Measurements from ENCODE around the gene SLC35F5. TPM values are rescaled to one million over a fixed set of nuclear protein-coding genes. Genes with fewer than 3 reads are reported as not detected.

SLC35F5 gene
- total and polyA plus RNA-seq, 10 of the 15 experiments (the other 5 are each of a cell fraction or from before 2014, with no cell fraction given) = 1.8 to 31.3 (median 16.5) TPM

- no peak for TF ChIP-seq E2F8 (IDR thresholded peaks at IDR 0.05; ENCODE audit: low read depth, partially characterized antibody)
- no peak for TF ChIP-seq YBX1 (IDR thresholded peaks at IDR 0.05)
- TF ChIP-seq PRDM15 (CRISPR knock-in tag; IDR thresholded peaks at IDR 0.05) = no peak
- no peak for TF ChIP-seq ZNF207 (IDR thresholded peaks at IDR 0.05; ENCODE audit: borderline replicate concordance)
- TF ChIP-seq RFX5 (IDR thresholded peaks at IDR 0.05; ENCODE audit: low read depth, low read length) = no peak
- TF ChIP-seq FOS (IDR thresholded peaks at IDR 0.05; ENCODE audit: borderline replicate concordance, extremely low read depth, insufficient read length) = no peak
- no peak for TF ChIP-seq NR2C2 (IDR thresholded peaks at IDR 0.05; ENCODE audit: borderline replicate concordance, control insufficient read depth, insufficient read length, low read depth)
- 0 out of 2 replicates have a peak, but pooled peaks have one; percentile 63 for TF ChIP-seq ZNF217 (IDR thresholded peaks at IDR 0.05)
- no peak for TF ChIP-seq NKRF (conservative IDR thresholded peaks at IDR 0.05)
- TF ChIP-seq STAT3 (IDR thresholded peaks at IDR 0.05; ENCODE audit: low read depth, low read length) = no peak
- no peak for TF ChIP-seq POLR2A (IDR thresholded peaks at IDR 0.05; ENCODE audit: low read depth, low read length)
- no peak for TF ChIP-seq NR2C1 (IDR thresholded peaks at IDR 0.05)
- no peak for TF ChIP-seq SMC3 (IDR thresholded peaks at IDR 0.05; ENCODE audit: borderline replicate concordance, low read length)
- TF ChIP-seq STAT1 (conservative IDR thresholded peaks at IDR 0.05) = no peak
- peak; percentile 57; the same call in 1 of the 2 replicates for TF ChIP-seq RUNX3 (IDR thresholded peaks at IDR 0.05; ENCODE audit: low read length)
- TF ChIP-seq HDAC6 (IDR thresholded peaks at IDR 0.05; ENCODE audit: unreplicated experiment) = no peak
- TF ChIP-seq NFYB (IDR thresholded peaks at IDR 0.05; ENCODE audit: insufficient read depth, low read depth, low read length) = no peak
- TF ChIP-seq KDM1A (IDR thresholded peaks at IDR 0.05; ENCODE audit: borderline replicate concordance) = no peak
- no peak for TF ChIP-seq BCL3 (IDR thresholded peaks at IDR 0.05; ENCODE audit: borderline replicate concordance, insufficient read depth, low read depth, low read length, poor library complexity, severe bottlenecking)
- no peak for TF ChIP-seq SUZ12 (IDR thresholded peaks at IDR 0.05; ENCODE audit: unreplicated experiment)
Observed at GRCh38 chr2:113791697-113792590, 35.5 kb upstream of the SLC35F5 start (continued).

Data from GM12878 (cell line).